GM18507 (cell line): ENCODE measurements around the gene INS.

Source experiments
- DNase-seq: peaks from one replicate; pipeline ENCODE4 v3.0.0; 2011; ENCODE audit warnings: low read depth; ENCODE audit not compliant: insufficient read length; ENCODE audit errors: extremely low spot score
- FAIRE-seq: peaks from 2 replicates; lab custom pipeline; 2011; peaks lifted over from hg19 to GRCh38; lab: Jason Lieb, UNC

Gene INS

DNA sequence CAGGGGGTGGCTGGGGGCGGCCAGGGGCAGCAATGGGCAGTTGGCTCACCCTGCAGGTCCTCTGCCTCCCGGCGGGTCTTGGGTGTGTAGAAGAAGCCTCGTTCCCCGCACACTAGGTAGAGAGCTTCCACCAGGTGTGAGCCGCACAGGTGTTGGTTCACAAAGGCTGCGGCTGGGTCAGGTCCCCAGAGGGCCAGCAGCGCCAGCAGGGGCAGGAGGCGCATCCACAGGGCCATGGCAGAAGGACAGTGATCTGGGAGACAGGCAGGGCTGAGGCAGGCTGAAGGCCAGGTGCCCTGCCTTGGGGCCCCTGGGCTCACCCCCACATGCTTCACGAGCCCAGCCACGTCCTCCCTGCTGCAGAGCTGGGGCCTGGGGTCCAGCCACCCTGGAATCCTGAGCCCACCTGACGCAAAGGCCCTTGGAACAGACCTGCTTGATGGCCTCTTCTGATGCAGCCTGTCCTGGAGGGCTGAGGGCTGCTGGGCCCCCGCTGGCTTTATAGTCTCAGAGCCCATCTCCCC is at the start of gene INS:
Gene INS, minus strand, starts transcription at position 474 of the 524 bp plus-strand sequence. Its CDS starts 238 bp downstream, at position 236.
- DNase-seq (no peak), FAIRE-seq (no peak)

DNA sequence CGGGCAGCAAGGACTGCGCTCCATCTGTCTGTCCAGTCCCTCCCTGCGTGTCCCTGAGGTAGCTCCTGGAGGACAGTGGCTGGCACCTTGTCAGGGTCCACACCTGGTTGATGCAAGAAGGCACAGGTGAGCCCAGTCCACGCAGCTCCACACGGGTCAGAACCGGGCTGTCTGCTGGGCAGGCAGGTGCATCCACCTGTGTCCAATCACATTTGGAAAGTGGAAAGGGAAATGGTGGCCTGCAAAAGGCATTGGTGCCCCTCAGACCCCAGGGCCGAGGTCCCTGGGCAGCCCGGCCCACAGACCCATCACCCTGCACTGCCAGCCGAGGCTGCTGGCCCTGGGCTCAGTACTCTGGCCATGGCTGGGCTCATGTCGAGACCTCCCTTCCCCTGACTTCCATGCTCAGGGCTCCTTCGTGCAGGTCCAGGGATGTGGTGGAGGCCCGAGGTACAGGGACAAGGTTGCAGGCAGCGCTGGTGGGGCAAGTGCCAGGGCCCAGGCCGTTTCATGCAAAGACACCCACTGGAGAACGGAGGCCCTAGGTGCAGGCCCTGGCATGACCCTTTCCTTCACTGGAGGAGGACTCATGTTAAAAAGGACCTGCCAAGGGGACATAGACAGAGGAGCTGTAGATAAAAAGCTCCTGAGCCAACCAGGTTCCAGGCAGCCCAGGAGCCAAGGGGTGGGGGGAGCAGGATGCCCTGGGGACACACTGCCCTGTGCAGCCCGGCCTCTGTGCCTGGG is 49.5 kb upstream of the INS start:
- FAIRE-seq (no peak), DNase-seq (no peak)

DNA sequence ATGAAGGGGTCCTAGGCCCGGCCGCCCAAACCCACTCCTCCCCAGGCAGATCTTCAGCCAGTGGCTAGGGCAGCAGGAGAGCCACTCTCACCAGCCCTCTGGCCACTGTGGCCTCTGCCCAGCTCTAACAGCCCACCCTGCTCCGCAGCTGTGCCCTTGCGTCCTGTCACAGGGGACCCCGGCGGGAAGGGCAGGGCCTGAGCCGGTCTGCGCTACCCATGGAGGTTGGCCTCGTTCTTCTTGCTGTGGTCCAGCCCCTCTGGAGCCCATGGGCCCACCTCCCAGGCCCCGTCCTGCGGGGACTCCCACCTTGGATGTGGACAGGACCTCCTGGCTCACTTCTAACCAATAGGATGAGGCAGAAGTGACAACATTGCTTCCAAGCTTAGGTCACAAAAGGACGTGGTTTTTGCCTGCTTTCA is 48.9 kb upstream of the INS start:
- no peak for FAIRE-seq
- DNase-seq: no peak

DNA sequence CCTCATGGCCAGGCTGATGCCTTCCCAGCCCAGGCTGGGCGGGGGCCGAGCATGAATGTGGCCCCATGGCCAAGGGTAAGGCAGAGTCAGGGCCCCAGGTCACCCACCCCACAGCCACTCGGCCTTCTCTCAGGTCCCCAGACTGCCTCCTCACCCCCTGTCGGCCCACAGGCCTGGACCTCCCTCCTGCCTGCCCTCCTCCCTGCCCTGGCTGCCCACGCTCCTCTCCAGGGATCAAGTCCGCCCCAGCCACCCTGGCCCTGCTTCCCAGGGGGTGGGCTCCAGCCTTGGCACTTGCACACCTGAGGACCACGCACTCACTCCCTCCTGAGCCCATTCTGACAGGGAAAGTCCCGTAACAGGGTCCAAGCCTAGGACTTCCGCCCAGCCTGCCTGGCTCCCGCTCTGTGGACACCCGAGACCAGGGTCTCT is 48.4 kb upstream of the INS start:
- FAIRE-seq (no peak), DNase-seq (no peak)

DNA sequence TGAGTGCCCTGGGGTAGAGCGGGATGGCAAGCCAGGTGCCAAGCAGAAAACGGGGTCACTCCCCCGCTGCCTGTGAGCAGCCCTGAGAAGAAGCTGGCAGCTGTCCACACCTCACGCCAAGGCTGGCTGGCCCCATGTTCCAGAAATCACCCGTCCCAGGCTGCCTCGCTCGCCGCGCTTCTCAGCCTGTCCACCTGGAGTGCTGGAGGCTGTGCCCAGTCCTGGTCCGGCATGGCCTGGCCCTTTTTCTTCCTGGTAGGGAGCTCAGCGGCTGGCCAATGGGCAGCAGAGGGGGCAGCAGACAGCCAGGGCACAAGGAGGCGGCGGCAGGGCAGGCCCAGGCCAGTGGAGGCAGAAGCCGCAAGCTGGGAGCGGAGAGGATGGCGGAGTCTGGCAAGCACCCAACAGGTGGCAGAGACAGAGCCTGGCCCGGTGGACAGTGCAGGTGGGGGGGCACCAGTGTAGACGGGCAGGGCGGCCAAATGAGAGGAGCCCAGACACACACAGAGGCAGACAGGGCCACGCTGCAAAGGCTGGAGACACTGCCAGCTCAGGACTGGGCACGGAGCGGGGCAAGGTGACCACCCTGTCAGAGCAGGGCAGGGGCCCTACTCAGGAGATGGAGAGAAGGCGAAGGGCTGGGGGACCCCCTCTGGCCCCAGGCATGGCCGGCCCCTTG is 47.8 kb upstream of the INS start:
- no peak for FAIRE-seq
- no peak for DNase-seq

DNA sequence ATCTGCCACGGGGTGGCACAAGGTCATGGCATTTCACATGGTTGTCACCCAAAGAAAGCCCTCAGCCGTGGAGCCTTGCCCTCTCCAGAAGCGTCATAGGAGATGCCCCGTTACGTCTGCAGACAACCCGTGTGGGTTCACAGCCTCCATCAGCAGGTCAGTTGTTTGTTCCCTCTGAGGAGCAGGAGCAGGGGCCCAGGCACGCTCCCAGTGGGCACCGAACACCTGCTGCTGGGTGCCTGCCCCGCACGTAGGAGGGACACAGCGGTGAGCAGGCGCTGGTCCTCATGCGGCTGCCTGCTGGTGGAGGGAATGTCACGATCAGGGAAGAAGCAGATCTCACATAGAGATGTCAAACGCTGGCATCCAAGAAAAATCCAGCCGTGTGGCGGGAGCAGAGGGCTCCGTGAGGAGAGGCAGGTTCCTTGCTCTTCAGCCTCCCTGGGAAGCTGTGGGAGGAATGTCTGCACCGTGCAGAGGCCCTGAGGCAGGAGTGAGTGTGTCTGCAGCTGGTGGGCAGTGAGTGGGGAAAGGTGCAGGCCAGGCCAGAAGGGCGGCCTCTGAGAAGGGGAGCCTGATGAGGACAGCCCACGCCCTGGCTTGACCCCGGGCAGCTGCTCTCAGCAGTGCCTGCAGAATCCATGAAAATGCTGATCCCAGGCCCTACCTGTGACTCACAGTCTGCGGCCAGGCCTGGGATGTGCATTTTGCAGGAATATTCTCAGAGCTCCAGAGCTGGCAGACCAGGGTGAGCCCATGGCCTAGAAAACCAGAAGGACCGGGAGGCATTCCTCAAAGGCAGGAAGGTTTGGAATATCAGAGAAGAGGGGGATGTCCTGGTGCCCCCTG is 47.0 kb upstream of the INS start:
- FAIRE-seq: no peak
- no peak for DNase-seq

DNA sequence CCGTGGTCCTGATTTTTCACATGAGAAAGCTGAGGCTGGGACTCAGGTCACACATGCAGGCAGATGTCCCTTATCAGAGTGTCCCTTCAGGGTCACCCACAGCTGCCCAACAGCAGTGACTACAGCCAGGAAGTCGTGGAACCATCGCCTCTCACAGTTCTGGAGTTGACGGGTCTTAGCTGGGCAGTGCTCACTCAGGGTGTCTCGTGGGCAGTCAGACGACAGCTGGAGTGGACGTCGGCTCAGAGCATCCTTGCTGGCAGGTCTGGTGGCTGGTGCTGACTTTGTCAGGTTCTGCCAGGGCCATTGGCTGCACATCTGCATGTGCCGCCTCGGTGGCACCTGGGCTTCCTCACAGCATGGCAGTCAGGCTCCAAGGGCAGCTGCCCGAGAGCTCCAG is 46.2 kb upstream of the INS start:
- DNase-seq (no peak), FAIRE-seq (no peak)

DNA sequence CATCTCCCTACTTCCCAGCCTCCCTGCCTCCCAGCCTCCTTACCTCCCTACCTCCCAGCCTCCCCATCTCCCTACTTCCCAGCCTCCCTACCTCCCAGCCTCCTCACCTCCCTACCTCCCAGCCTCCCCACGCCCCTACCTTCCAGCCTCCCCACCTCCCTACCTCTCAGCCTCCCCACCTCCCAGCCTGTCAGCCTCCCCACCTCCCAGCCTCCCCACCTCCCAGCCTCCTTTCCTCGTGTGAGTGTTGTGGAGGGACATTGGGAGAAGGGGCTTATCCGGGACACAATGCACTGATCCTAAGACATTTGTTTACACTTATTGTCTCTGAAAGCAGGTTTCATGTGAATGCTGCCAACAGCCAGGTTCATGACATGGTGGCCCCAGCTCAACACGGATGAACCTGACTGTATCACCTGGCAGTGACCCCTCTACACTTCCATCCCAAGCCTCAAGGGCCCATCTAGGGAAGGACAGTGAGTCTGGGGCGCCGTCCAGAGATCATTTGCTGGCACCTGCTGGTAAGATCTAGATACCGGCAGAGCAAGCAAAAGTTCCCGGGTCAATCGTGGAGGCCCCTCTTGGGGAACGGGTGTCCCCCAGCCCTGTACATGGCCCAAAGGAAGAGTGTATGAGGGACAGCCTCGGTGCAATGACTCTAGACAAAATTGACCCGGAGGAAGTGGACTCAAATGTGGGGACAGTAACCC is 45.1 kb upstream of the INS start:
- no peak for FAIRE-seq
- no peak for DNase-seq

DNA sequence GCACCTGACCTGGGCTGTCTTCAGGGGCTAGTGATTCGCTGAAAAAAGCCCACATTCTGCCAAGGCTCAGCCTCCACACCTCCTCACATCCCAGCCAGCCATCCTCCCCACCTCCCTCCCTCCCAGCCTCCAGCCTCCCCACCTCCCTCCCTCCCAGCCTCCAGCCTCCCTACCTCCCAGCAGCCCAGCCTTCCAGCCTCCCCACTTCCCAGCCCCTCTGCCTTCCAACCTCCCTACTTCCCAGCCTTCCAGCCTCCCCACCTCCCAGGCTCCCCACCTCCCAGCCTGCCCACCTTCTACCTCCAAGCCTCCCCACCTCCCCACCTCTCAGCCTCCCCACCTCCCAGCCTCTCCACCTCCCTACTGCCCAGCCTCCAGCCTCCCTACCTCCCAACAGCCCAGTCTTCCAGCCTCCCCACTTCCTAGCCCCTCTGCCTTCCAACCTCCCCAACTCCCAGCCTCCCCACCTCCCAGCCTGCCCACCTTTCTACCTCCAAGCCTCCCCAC is 44.3 kb upstream of the INS start:
- FAIRE-seq (no peak), DNase-seq (no peak)

DNA sequence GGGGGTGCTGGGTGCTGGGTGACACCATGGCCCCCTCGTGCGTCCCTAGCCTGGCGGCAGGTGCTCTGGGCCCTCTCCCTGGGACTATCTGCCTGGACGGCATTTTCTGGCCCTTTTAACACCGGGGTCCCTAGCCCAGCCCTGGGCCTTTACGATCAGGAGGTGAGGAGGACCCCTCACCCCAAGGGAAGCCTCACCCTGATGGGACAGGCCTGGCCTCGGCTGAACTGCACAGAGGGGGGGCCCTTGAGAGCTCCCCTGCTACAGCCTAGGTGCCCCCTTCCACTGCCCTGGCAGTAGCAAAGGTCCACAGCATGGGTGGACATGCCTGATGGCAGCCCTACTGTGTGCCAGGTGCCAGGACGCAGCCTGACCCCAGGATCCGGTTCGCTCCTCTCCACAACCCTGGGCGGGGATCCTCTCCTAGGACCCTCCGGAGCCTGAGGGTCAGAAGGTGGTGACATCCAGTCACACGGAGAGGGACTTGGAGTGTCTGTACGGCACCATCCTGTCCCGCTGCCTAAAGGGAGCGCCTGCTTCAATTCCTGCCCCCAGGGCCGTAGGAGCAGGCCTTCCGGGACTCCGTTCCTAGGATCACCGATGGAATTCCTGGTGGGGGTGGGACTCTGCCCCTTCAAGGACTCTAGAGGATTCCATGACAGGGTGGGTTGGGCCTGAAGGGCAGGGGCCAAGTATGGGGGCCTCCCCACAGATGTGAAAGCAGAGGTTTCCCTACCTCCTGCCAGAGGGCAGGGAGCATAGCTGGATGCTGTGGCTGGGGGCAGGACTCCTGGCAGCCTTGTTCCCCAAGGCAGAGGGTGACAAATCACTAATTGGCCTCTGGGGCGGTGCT is 43.6 kb upstream of the INS start:
- no peak for DNase-seq
- FAIRE-seq: no peak

DNA sequence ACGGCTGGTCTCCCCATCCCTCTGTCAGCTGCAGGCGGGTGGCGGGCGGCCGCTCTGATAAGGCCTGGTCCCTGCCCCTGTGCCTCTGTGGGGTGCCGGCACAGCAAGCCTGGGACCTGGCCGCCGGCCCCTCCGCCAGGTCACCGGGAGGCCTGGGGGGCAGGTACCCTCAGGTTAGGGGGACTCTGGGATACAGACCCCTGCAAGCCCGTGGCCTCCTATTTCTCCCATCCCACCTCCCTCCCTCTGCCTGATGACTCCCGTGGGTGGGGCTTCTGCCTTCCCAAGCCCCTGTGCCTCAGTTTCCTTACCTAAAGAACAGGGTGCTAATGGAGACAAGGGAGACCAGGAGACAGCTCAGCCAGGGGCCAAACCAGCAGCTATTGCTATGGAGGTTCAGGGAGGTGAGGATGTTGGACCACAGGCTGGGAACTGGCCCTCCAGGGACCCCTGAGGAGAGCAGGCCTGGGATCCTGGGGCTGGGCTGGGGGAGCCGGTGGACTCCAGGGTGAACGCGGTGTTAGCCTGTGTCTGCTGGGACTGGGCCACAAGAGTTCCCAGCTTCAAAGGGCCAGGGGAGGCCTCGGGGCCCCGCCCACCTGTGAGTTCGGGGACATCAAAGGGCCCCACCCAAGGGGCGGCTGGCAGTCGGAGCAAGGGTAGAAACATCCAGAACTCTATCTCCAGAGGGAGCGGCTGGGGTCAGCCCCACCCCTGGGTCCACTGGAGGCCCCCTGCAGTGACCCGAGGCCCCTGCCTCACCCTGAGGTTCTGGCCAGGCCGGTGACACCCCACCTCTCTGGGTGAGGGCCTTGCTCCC is 42.6 kb upstream of the INS start:
- FAIRE-seq (no peak), DNase-seq (no peak)

DNA sequence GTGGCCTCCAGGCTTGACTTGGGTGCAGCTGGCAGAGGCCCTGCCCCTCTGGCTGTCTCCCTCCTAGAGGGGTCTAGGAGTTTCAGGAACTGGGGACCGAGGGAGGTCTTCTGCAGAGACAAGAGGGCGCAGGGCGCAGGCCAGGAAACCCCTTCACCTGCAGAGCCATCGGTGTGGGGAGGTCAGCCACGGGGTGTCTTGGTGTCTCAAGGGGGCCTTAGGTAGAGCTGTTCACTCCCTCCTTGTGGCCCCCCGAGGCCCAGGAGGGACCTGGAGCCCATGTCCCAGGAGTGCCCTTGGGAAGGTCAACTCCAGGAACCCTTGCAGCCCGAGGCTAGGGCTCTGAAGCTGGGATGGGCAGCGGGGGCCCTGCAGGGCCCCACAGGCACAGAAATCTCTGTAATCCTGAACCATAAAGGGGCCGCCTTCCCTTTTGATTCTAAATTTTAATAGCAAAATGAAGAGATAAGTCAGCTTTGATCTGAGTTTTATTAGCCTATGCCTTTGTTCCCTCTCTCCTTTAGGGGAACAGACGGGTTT is 42.0 kb upstream of the INS start:
- no peak for FAIRE-seq

DNA sequence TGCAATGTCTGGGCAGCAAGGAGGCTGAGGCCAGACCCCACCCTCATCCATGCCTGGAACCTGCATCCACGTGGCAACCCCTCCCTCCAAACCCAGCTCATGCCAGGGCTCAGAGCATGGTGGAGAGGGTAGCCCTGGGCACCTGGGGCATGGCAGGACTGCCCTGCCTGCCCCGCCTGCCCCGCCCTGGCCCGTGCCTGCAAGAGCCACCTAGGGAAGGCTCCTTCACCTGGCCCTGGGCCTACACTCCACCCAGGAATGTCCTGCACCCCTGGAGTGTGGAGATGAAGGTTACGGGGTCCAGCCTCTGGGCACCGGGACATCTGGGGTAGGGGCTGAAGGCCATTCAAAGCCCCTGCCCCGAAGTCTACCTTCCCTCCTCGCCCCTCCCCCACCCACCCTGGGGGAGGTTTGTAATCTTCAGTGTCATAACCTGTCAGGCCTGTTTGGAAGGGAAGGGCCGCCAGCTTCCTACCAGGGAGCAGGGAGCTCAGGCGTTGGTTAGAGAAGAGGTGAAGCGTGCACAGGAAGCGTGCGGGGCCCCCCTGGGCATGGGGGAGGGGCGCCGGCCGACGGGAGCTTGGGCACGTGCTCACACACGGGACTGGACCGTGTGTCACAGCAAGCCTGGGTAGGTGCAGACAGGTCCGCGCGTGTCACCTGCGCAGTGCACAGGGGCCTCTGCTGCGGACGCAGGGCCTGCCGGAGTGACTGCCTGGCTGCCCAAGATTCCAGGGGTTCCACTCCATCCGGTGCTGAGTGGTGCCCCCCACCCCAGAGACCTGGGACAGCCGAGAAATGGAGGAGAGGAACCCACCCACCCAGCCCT is 41.3 kb upstream of the INS start:
- FAIRE-seq: no peak
- DNase-seq: no peak

More for the DNA sequence above, 42.0 kb upstream of the INS start:
- no peak for DNase-seq

DNA sequence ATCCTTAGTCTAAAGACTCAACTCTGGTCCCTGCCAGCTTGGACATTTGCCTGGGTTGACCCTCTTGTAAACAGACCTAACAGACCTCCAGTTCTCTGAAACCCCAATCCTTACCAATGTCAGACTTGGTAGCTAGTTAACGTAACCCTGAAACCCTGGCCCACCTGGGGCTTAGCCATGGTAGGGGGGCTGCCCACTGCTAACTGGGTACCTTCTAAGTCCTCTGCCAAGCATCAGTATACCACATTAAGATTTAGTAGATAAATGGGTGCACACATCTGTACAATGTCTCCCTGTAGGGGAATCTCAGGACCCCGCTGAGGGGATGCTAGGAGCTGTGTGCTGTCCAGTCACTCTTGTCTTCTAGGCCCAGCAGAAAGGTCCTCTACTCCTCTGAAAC is 40.5 kb upstream of the INS start:
- DNase-seq: no peak
- FAIRE-seq: no peak

DNA sequence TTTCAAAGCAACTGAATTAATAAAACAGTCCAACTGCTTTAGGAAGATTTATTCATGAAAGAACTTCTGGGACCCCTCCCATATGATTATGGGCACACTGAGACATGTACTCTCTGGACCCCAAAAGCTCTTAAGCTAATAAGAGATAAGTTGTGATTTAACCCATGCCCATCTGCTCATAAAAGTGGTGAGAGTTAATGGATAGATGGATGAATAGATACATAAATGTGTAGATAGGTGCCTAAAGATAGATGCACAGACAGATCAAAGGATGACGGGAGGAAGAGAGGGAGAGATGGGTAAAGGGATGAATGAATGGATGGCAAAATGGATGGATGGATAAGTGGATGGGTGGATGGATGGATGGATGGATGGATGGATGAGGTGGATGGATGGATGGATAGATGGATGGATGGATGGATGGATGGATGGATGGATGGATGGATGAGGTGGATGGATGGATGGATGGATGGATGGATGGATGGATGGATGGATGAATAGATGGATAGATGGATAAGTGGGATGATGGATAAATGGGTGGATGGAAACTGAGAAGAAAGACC is 40.0 kb upstream of the INS start:
- no peak for FAIRE-seq
- DNase-seq: no peak

DNA sequence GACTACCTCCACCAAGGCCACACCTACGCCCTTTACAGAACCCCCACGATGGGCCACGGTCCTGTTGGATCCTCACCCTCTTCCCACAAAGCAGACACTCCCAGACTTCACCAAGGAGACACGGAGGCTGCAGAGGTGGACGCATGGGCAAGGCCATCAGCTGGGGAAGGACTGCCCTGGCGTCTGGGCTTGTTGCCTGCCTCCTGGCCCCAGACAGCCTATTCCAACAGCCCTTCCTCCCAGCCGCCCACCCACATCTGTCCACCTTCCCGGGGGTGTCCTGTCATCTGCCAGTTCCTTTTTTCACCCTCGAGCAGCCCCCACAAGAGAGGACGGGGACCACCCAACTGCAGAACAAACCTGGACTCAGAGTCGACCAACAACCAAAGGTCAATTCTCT is 39.5 kb upstream of the INS start:
- FAIRE-seq (no peak), DNase-seq (no peak)
